HG02759 (cell line): ENCODE data around the gene RBMS3.

Source experiments
- ATAC-seq: cut with Tn5 transposase; IDR thresholded peaks from one replicate; pipeline ENCODE4 v1.9.1; 2021; ENCODE audit warnings: mild to moderate bottlenecking, moderate library complexity; ENCODE audit not compliant: unreplicated experiment

The RBMS3 gene

GRCh38 chr3:29850641-29851040 is 569.8 kb downstream of the RBMS3 start:
- ATAC-seq, result no peak

- ATAC-seq, result no peak
Observed at GRCh38 chr3:29852767-29853166, 571.9 kb downstream of the RBMS3 start.

- ATAC-seq, result no peak
Observed at GRCh38 chr3:29853841-29854397, 573.0 kb downstream of the RBMS3 start.

GRCh38 chr3:29854821-29855220 is 574.0 kb downstream of the RBMS3 start:
- ATAC-seq, result no peak

- no peak for ATAC-seq
Observed at GRCh38 chr3:29859726-29860270, 578.9 kb downstream of the RBMS3 start.

GRCh38 chr3:29864809-29865208 is 583.9 kb downstream of the RBMS3 start:
- ATAC-seq, result no peak

- ATAC-seq, result no peak
Observed at GRCh38 chr3:29868543-29869101, 587.8 kb downstream of the RBMS3 start.

- no peak for ATAC-seq
Observed at GRCh38 chr3:29870136-29870535, 589.3 kb downstream of the RBMS3 start.

GRCh38 chr3:29871087-29871486 is 590.2 kb downstream of the RBMS3 start:
- no peak for ATAC-seq

GRCh38 chr3:29880809-29881208 is 599.9 kb downstream of the RBMS3 start:
- ATAC-seq, result no peak

- no peak for ATAC-seq
Observed at GRCh38 chr3:29887451-29887850, 606.6 kb downstream of the RBMS3 start.

- ATAC-seq, result no peak
Observed at GRCh38 chr3:29889215-29889614, 608.3 kb downstream of the RBMS3 start.

GRCh38 chr3:29890801-29891200 is 609.9 kb downstream of the RBMS3 start:
- no peak for ATAC-seq

GRCh38 chr3:29892976-29893554 is 612.2 kb downstream of the RBMS3 start:
- ATAC-seq, result no peak

- no peak for ATAC-seq
Observed at GRCh38 chr3:29896856-29897255, 616.0 kb downstream of the RBMS3 start.

GRCh38 chr3:29898171-29898965 is 617.5 kb downstream of the RBMS3 start:
- ATAC-seq, result no peak

GRCh38 chr3:29899021-29899420 is 618.1 kb downstream of the RBMS3 start:
- no peak for ATAC-seq

GRCh38 chr3:29901097-29901496 is 620.2 kb downstream of the RBMS3 start:
- ATAC-seq, result no peak

- ATAC-seq, result no peak
Observed at GRCh38 chr3:29903600-29903999, 622.7 kb downstream of the RBMS3 start.

GRCh38 chr3:29906906-29907305 is 626.0 kb downstream of the RBMS3 start:
- no peak for ATAC-seq

GRCh38 chr3:29912600-29913288 is 631.9 kb downstream of the RBMS3 start:
- no peak for ATAC-seq
